CD4-positive, alpha-beta T cell treated with Interferon gamma for 1 hour (primary cell): Measurements from ENCODE around the gene ZNF319.

Experiments
- DNase-seq: peaks from one replicate; pipeline ENCODE4 v3.0.0-alpha.2; 2020

ZNF319 gene

GRCh38 chr16:57951204-57951960, 49.1 kb downstream of the ZNF319 start:
- no peak for DNase-seq

DNA sequence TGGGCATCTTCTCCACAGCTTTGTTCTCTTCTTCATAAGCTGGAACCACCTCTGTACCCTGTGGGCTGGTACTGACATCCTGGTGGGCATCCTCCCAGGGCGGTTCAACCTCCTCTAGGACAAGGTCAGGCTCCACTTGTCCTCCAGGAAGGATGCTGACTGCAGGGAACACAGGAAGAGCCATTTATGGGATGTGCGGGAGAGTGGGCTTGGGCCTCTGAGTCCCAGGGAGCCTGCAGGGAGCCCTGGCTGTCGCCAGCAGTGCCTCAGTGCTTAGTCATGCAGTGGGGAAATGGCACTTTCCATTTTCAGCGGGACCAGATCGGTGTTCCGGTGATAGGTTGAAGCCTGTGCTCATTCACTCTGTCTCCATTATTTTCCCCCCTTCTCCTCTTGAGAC, 50.1 kb downstream of the ZNF319 start:
- no peak for DNase-seq

DNA sequence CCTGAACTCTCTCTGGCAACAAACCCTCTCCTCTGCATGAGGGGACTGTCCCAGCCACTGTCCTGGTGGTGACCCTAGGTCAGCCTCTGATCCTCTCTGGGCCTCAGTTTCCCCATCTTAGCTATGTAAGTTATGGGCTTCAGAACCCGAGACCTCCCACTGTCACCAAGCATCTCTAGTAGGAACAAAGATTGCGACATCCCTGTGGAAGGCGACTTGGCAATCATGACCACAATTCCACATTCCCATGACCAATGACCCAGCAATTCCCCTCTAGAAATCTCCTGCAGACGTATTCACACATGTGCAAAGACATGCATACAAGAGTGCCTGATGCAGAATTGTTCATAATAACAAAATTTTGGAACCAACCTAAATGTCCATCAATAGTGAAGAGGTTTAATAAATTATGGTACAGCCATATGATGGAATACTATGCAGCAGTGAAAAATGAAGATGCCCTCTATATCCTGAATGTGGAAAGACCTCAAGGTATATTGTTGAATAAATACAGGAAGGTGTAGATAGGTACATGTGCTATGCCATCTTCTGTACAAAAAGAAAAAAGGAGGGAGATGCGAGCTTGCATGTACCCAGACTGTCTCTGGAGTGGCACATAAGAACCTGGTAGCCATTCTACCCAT, 50.8 kb downstream of the ZNF319 start:
- no peak for DNase-seq

GRCh38 chr16:57949013-57949412, 51.5 kb downstream of the ZNF319 start:
- DNase-seq = no peak

GRCh38 chr16:57948027-57948426, 52.4 kb downstream of the ZNF319 start:
- no peak for DNase-seq

DNA sequence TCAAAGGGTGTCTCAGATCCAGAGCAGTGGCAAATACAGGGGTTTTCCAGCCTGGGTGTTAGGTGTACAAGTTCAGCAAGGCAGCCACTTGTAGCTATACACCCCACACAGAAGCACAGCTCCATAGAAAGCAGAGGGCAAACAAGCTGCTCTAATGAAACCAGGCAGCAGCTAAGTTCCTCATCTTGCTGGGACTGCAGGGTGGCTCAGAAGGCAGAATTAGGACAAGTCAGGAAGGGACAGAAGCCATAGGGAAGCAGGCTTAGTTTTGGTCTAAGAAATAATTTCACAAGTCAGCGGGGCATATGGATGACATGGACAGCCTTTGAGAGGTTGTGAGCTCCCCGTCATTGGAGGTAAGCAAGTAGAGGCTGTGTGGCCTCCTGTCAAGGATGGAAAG, 53.2 kb downstream of the ZNF319 start:
- DNase-seq = no peak

GRCh38 chr16:57946181-57946801, 54.2 kb downstream of the ZNF319 start:
- DNase-seq = no peak

- DNase-seq = no peak
Observed at GRCh38 chr16:57945740-57946138, 54.7 kb downstream of the ZNF319 start.

DNA sequence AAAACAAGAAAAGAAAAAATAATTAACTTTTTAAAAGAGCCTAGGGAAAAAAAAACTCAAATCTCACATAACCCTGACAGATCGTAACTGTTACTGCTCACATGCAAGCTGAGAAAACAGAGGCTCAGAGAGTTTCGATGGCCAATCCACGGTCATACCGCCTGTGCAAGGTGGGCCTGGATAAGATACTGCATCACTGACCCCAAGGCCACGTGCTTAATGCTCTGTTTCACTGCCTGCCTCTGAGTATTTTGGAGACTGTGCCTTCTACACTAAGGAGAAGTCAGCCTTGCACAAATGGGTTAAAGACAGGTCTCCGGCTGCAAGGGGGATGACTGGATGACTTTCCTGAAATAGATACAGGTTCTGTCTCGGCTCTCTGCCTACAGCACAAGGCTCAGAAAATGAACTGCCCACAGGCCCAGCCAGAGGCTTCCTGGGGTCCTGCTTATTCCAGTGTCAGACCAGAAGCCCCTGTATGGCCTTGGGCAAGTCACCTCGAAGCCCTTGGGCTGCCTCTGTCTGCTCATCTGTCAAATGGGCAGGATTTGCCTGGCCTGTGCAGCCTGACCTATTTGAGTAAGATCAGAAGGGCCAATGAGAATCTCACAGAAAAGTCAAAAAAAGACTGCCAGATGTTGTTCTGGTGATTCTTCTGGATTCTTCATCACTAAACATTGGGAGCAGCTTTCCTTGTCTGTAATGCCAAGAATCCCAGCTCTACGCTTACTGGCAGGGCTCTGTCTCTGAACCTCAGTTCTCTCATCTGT, 55.3 kb downstream of the ZNF319 start:
- DNase-seq = no peak
